Uterus (tissue), 2 donors: Measurements from ENCODE around the gene OCIAD1.

Experiments used
- POLR2A ChIP-seq, 2 donors: fragments of 450-650 bp; IDR thresholded peaks; one replicate each; pipeline ENCODE4 v1.6.1; 2016; ENCODE audit warnings: antibody characterized with exemption in 2 of 2, mild to moderate bottlenecking in 1 of 2, moderate library complexity in 1 of 2
- TF ChIP-seq, protein P1 (sequence below), 4 experiments: fragments of 200-600 bp in 2 of 4; fragments of 450-650 bp in 2 of 4; sonication (generic) in 2 of 4; IDR thresholded peaks; one replicate each; pipeline ENCODE4 v1.5.1; 2016 to 2019; ENCODE audit warnings: antibody characterized with exemption in 4 of 4, mild to moderate bottlenecking in 2 of 4, moderate library complexity in 1 of 4

- TF ChIP-seq, protein P1, sequence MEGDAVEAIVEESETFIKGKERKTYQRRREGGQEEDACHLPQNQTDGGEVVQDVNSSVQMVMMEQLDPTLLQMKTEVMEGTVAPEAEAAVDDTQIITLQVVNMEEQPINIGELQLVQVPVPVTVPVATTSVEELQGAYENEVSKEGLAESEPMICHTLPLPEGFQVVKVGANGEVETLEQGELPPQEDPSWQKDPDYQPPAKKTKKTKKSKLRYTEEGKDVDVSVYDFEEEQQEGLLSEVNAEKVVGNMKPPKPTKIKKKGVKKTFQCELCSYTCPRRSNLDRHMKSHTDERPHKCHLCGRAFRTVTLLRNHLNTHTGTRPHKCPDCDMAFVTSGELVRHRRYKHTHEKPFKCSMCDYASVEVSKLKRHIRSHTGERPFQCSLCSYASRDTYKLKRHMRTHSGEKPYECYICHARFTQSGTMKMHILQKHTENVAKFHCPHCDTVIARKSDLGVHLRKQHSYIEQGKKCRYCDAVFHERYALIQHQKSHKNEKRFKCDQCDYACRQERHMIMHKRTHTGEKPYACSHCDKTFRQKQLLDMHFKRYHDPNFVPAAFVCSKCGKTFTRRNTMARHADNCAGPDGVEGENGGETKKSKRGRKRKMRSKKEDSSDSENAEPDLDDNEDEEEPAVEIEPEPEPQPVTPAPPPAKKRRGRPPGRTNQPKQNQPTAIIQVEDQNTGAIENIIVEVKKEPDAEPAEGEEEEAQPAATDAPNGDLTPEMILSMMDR (IDR thresholded peaks at IDR 0.05), result no peak
- TF ChIP-seq POLR2A (IDR thresholded peaks at IDR 0.05), result no peak
Observed at GRCh38 chr4:48863728-48864127, 32.8 kb downstream of the OCIAD1 start.
